H1 (cell line): ENCODE data around the gene VAMP3.

Experiments used
- CTCF ChIP-seq, 3 experiments: IDR thresholded peaks; 1 replicate in 2 of 3; 2 replicates in 1 of 3; pipeline versions ENCODE4 v1.5.1 to v1.6.1; 2011; ENCODE audit warnings: low read length in 3 of 3, mild to moderate bottlenecking in 3 of 3, inconsistent platforms in 2 of 3, low read depth in 1 of 3, moderate library complexity in 1 of 3; ENCODE audit not compliant: insufficient read depth in 1 of 3; ENCODE audit errors: control extremely low read depth in 1 of 3
- JUN ChIP-seq: IDR thresholded peaks from 2 replicates; pipeline ENCODE4 v1.6.1; 2011; ENCODE audit warnings: low read depth, mild to moderate bottlenecking, improper control_type of control experiment, low read length
- MAFK ChIP-seq: IDR thresholded peaks from 2 replicates; pipeline ENCODE4 v1.6.1; 2012; ENCODE audit warnings: low read depth, mild to moderate bottlenecking, improper control_type of control experiment, low read length
- MAX ChIP-seq: IDR thresholded peaks from 2 replicates; pipeline ENCODE4 v1.6.1; 2012; ENCODE audit warnings: inconsistent platforms
- POLR2A ChIP-seq, 2 experiments: IDR thresholded peaks; 1 replicate in 1 of 2; 2 replicates in 1 of 2; pipeline ENCODE4 v1.6.1; 2011; ENCODE audit warnings: low read depth in 2 of 2, low read length in 2 of 2, mild to moderate bottlenecking in 2 of 2; ENCODE audit errors: control extremely low read depth in 1 of 2
- POLR2AphosphoS5 ChIP-seq: IDR thresholded peaks from 2 replicates; pipeline ENCODE4 v1.6.1; 2011; ENCODE audit warnings: low read depth, low read length
- TBP ChIP-seq: IDR thresholded peaks from 2 replicates; pipeline ENCODE4 v1.6.1; 2011; ENCODE audit warnings: low read depth, low read length, improper control_type of control experiment

GRCh38 chr1:7783826-7784491, 12.9 kb downstream of the VAMP3 start, which contains the start of gene PER3:
- TF ChIP-seq CTCF (IDR thresholded peaks at IDR 0.05; ENCODE audit: control extremely low read depth in 1 of 3, insufficient read depth in 1 of 3, low read depth in 1 of 3, low read length in 3 of 3) = no peak
- TF ChIP-seq MAFK = no peak
- TF ChIP-seq POLR2AphosphoS5 = no peak
- peak; percentile 92 for TF ChIP-seq MAX
- no peak for TF ChIP-seq POLR2A (IDR thresholded peaks at IDR 0.05; ENCODE audit: control extremely low read depth in 1 of 2, low read depth in 2 of 2, low read length in 2 of 2)
- no peak for TF ChIP-seq JUN
- peak; percentile 23; the same call in 1 of the 2 replicates for TF ChIP-seq TBP
